Bone marrow (tissue), 2 donors: ENCODE results near the gene ATXN7L1.
"Not testable (repeated sequence)": the region's sequence is repeated elsewhere in the genome, so short reads cannot be mapped to it uniquely, and the experiment has no call there.

Source experiments
- DNase-seq, 2 donors: peaks; one replicate each; lab custom pipeline; 2025; lab: John Stamatoyannopoulos, UW

The ATXN7L1 gene

GRCh38 chr7:105613611-105614330, 262.6 kb downstream of the ATXN7L1 start:
- DNase-seq: no peak

GRCh38 chr7:105612806-105613205, 263.6 kb downstream of the ATXN7L1 start:
- no peak for DNase-seq

DNA sequence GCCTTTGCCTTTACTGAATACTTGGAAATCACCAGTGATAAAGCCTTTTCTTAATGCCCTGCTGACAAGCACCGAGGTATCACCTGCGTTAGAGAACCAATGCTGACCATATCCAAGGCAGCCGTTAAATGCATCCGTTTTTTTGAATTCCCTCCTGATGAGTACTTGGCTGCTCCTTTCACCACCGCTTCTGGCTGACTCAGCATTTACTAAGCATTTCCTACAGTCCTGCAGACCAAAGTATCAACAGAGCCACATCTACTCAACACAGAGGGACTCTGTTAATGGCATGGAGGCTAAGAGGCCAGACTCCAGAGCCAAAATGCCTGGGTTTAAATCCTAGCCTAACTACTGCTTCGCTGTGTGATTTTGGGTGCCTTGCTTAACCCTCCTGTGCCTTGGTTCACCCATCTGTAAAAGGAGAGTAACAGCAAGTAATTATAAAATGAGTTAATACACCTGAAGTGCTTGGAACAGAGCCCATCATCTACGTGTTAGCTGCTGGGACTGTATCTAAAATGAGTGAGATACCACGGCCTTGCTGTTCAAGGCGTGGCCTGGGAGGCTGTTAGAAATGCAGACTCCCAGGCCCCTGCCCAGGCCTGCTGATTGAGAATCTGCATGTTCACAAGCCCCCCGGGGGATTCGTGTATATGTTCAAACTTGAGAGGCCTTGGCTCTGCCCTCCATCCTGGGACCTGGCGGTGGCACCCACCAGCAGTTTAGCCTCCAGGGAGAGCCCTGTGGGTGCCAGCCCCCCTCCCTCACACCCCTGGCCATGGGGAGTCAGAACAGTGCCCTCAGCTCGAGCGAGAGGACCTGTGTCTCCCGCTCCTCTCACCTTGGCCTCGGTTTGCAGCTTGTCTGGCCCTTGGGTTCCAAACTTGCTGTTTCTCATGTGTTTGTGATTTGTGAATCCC, 264.3 kb downstream of the ATXN7L1 start:
- DNase-seq: no peak

GRCh38 chr7:105610165-105610930, 266.1 kb downstream of the ATXN7L1 start:
- no peak for DNase-seq

- no peak for DNase-seq
These were observed 273.8 kb downstream of the ATXN7L1 start for GRCh38 chr7:105602325-105603305.

- no peak for DNase-seq
These were observed 275.5 kb downstream of the ATXN7L1 start for GRCh38 chr7:105600720-105601550.

- no peak for DNase-seq
These were observed 276.8 kb downstream of the ATXN7L1 start for GRCh38 chr7:105599551-105599950.

GRCh38 chr7:105599080-105599479, 277.3 kb downstream of the ATXN7L1 start:
- DNase-seq: not testable (repeated sequence)

DNA sequence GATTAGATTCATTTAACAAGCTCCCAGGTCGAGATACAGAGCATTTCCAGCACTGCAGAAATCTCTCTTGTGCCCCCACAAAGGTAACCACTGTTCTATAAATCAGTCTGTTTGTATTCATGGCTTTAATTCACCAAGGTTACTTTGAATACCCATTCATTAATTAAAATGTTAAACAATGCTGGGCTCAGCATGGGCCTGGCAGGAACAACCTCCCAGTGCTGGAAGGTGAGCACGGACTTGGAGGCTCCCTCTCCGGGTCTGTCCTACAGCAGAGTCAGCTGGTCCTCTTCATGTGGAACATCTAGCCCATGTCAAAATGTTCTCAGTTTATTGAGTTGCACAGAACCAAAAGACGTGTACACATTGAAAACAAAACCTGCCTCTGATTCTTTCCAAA, 279.5 kb downstream of the ATXN7L1 start:
- no peak for DNase-seq

DNA sequence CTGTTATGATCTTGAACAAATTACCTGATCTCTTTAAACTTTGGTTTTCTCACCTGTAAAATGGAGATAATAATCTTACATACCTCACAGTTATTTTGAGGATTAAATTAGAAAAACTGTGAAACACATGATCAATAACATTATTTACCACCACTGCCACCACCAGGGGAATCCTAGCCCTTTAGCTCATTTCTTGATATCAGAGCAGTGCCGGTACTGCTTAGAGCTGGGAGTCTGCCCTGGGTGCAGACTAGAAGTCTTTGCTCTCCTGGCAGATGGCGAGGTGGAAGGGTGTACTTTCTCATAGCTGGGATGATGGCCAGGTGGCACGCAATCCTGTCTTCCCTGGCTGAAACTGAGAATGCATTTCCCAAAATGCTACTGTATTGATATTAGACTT, 282.4 kb downstream of the ATXN7L1 start:
- no peak for DNase-seq

GRCh38 chr7:105591522-105591921, 284.9 kb downstream of the ATXN7L1 start:
- DNase-seq: no peak

- DNase-seq: no peak
These were observed 285.6 kb downstream of the ATXN7L1 start for GRCh38 chr7:105590793-105591192.

- peak in 1 of 2 donors; percentile 53 for DNase-seq
These were observed 286.9 kb downstream of the ATXN7L1 start for GRCh38 chr7:105589356-105590077.

DNA sequence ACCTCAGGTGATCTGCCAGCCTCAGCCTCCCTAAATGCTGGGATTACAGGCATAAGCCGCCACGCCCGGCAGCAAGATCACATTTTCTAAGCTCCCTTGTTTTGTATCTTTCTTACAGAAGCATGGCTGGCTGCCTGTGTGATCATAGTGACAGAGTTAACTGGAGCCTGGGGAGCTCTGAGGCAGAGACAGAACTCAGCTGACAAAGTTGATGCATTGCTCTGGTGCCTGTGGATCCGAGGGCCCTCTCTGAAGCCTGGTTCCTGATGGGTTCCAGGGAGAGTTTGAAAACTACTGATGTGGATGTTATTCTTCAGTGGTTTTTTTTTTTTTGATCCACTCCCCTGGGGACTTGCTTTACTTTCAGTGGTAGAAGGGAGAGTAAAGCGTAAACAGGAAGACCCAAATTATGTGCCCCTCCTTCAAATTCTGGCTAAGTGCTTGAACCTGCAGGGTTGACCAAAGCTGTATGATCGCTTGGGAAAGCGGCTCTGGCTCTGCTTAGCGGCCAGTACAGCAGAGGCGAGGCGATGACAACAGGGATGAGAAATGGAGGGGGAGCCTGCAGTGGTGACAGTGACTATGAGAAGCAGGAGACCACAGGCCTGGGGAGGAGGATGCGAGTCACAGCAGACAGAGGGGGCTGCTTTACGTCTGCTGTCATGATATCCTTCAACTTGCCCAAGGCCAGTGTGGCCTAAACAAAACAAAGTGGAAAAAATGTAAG, 288.3 kb downstream of the ATXN7L1 start:
- no peak for DNase-seq

DNA sequence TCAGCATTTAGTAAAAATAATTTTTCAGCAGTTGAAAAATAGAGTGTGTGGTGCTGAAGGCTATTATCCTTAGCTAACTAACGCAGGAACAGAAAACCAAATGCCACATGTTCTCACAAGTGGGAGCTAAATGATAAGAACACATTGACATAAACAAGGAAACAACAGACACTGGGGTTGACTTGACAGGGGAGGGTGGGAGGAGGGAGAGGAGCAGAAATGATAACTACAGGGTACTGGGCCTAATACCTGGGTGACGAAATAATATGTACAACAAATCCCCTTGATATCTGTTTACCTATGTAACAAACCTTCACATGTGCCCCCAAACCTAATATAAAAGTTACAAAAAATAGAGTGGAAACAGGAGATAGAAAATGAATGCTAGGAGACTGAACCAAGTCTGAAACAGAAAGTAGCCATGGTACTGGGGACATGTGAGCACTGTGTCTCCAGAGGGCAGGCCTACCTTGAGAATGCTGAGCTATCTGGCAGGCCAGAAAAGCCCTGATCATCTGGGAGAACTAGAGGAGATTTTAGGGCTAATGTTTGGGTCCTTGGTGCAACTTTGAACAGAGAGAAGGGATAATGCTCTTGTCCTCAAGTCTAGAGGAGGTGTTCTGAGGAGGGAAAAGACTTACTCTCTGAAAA, 290.4 kb downstream of the ATXN7L1 start:
- DNase-seq: no peak

DNA sequence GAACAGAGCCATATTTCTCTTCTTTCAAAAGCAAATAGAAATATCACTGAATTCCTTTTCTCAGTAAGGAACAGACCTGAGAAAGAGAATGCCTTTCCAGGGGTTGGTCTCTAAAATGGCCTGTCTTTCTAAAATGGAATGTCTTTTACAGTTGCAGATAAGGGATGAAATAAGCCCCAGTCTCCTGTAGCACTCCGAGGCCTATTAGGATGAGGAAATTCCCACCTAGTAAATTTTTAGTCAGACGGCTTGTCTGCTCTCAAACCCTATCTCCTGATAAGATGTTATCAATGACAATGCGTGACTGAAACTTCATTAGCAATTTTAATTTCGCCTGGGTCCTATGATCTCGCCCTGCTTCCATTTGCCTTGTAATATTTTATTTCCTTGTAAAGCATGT, 292.2 kb downstream of the ATXN7L1 start:
- no peak for DNase-seq

DNA sequence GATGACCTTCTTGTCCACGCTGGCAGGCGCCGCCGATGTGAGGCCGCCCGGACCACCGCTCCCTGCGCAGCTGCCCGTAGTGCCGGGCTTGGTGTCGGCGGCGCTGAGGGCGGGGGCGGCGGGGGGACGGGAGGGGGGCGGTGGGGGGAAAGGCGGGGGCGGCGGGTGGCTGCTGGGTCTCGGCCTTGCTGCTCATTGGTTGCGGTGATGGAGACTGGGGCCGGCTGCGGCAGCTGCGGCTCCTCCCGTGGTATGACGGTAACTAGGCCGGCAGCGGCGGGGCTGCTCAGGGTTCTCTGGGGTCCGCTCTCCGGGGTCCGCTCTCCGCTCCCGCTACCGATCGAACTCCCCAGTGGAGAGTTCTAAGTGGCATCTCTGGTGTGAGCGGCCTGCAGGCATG, 293.3 kb downstream of the ATXN7L1 start:
- DNase-seq: no peak

- peak in 1 of 2 donors; percentile 6 for DNase-seq
These were observed 295.2 kb downstream of the ATXN7L1 start, which contains the start of gene EFCAB10 for GRCh38 chr7:105581066-105581811. Gene EFCAB10 (minus strand): TSS chr7:105581493. CDS start chr7:105581463, 30 bp downstream.
